Heart right ventricle (tissue), 16 donors: ENCODE measurements around the gene TBL1XR1. TPM values are rescaled to one million over a fixed set of nuclear protein-coding genes. Genes with fewer than 3 reads are reported as not detected.
A peak's percentile ranks its signal among the peaks of the same experiment; 100 is the strongest.

ENCODE experiments used
- ATAC-seq, 8 donors: fragments of 200-7000 bp; cut with Tn5 transposase; one replicate each; pipeline ENCODE4 v1.9.1; 2020; ENCODE audit warnings: mild to moderate bottlenecking in 8 of 8, moderate library complexity in 8 of 8, moderate number of reproducible peaks in 1 of 8
- DNase-seq, 2 donors: peaks; one replicate each; pipeline ENCODE4 v3.0.0-alpha.2; 2020
- H3K27ac ChIP-seq, 10 donors: fragments of 200-600 bp; sonication (generic) in 2 of 10; one replicate each; pipeline versions ENCODE4 v1.5.0 to v1.8.0; 2020 to 2022; ENCODE audit warnings: mild to moderate bottlenecking in 3 of 10
- H3K27me3 ChIP-seq, 7 donors: fragments of 200-600 bp; one replicate each; pipeline ENCODE4 v1.8.0; 2021 to 2022; ENCODE audit warnings: mild to moderate bottlenecking in 2 of 7
- H3K36me3 ChIP-seq, 9 donors: fragments of 200-600 bp; sonication (generic) in 1 of 9; one replicate each; pipeline versions ENCODE4 v1.5.0 to v1.8.0; 2020 to 2022; ENCODE audit warnings: mild to moderate bottlenecking in 2 of 9
- H3K4me1 ChIP-seq, 9 donors: fragments of 200-600 bp; sonication (generic) in 1 of 9; one replicate each; pipeline versions ENCODE4 v1.5.0 to v1.8.0; 2020 to 2022; ENCODE audit warnings: mild to moderate bottlenecking in 4 of 9
- H3K4me3 ChIP-seq, 10 donors: fragments of 200-600 bp; sonication (generic) in 2 of 10; one replicate each; pipeline versions ENCODE4 v1.5.0 to v1.8.0; 2020 to 2022; ENCODE audit warnings: mild to moderate bottlenecking in 7 of 10, moderate library complexity in 2 of 10
- H3K9me3 ChIP-seq, 11 donors: fragments of 200-600 bp in 10 of 11; sonication (generic) in 2 of 11; one replicate each; pipeline versions ENCODE4 v1.5.0 to v1.8.0; 2013 to 2022; ENCODE audit warnings: mild to moderate bottlenecking in 2 of 11, control low read depth in 1 of 11, moderate library complexity in 1 of 11
- WGBS, 2 donors: extraction: QIAGEN DNeasy Blood & Tissue Kit; methylation state at CpG; one replicate each; pipeline ENCODE4 v1.1.7; 2013; ENCODE audit warnings: inconsistent platforms in 1 of 2; 5-methylcytosine and 5-hydroxymethylcytosine counted together
- intact Hi-C, 10 donors: fragments of 100-400 bp; cut with DNase I; formaldehyde crosslinking; loops; one replicate each; pipeline versions ENCODE4 v1.11.1 to v1.14.2; 2022
- polyA plus RNA-seq, 2 donors: library from polyadenylated mRNA; stranded (reverse); fragments of 200-250 nt; gene quantifications; one replicate each; pipeline ENCODE4 v1.2.3, GENCODE V29; 2013
- total RNA-seq, 10 donors: library from RNA; stranded (reverse); fragmentation: NEBNext Ultra II Directional in 3 of 10; extraction: Animal tissue kit (Norgen Biotek cat#: 25700) in 3 of 10; gene quantifications; one replicate each; pipeline versions ENCODE4 v1.2.1 to v1.2.4, GENCODE V29; 2021 to 2023
- TF ChIP-seq, protein P1 (sequence below), 9 donors: fragments of 200-600 bp; sonication (generic) in 2 of 9; IDR thresholded peaks; one replicate each; pipeline versions ENCODE4 v1.5.0 to v1.8.0; 2021 to 2022; ENCODE audit warnings: antibody characterized with exemption in 9 of 9, mild to moderate bottlenecking in 5 of 9, moderate library complexity in 1 of 9
- donor health status: Arrhythmogenic right ventricular cardiomyopathy.
- donor health status: ischemic (EF 13 %, LVEDD 7.1; RV severe dilation, severe dysfunction).
- donor health status: healthy with polysubstance abuse.
- donor health status: DM: no; HTN: yes; CAD: no.
- donor health status: DM: no; HTN: no; CAD: no.
- donor health status: ischemic (EF 25% LVEDD 6.9; RV normal size, moderate dysfunction).
- donor health status: ischemic (EF 25% LVEDD 5.7; RV mildly dilated, moderate dysfunction).
- donor health status: healthy.
- donor health status: DM: yes; HTN: yes; CAD: no.
- donor health status: Ischemic cardiomyopathy.
- donor health status: ischemic (EF 35%, LVEDD 5.7; RV mildly dilated, moderate dysfunction).
- donor health status: nonischemic (EF 11% LVEDD 7.7; RV severe dilation, severe dysfunction).
- donor health status: DM: yes; HTN: yes; CAD: no.
- donor health status: PGD.
- donor health status: ischemic (EF 29% LVEDD 5.4; RV normal size, mild dysfunction).
- donor health status: nonischemic (EF 23%, LVEDD 6.1; RV moderate dilation, normal function).

Gene TBL1XR1
- total and polyA plus RNA-seq, 12 donors, result 25.7 to 184 (median 121) TPM

- intact Hi-C loops, result no loop called here
- 74 to 90% methylated on average over 4 of the region's 4 CpGs for WGBS, 2 donors
- DNase-seq, result no peak
- TF ChIP-seq, protein P1, sequence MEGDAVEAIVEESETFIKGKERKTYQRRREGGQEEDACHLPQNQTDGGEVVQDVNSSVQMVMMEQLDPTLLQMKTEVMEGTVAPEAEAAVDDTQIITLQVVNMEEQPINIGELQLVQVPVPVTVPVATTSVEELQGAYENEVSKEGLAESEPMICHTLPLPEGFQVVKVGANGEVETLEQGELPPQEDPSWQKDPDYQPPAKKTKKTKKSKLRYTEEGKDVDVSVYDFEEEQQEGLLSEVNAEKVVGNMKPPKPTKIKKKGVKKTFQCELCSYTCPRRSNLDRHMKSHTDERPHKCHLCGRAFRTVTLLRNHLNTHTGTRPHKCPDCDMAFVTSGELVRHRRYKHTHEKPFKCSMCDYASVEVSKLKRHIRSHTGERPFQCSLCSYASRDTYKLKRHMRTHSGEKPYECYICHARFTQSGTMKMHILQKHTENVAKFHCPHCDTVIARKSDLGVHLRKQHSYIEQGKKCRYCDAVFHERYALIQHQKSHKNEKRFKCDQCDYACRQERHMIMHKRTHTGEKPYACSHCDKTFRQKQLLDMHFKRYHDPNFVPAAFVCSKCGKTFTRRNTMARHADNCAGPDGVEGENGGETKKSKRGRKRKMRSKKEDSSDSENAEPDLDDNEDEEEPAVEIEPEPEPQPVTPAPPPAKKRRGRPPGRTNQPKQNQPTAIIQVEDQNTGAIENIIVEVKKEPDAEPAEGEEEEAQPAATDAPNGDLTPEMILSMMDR (IDR thresholded peaks at IDR 0.05), result no peak
- Histone ChIP-seq H3K4me3 (no peak overlapping the region), H3K27me3 (no peaks in the 10 kb centered on the region), H3K36me3 (peaks cover 0 to 81% (median 22%) of the 10 kb centered on the region in 9 donors), H3K4me1 (peaks cover 5 to 43% (median 28%) of the 10 kb centered on the region in 9 donors), H3K9me3 (no peaks in the 10 kb centered on the region), H3K27ac (no peak overlapping the region)
- ATAC-seq, result peak in 3 of 8 donors; percentile 30 to 70 (median 62)
These were observed 160.0 kb downstream of the TBL1XR1 start for GRCh38 chr3:177037241-177037640.

DNA sequence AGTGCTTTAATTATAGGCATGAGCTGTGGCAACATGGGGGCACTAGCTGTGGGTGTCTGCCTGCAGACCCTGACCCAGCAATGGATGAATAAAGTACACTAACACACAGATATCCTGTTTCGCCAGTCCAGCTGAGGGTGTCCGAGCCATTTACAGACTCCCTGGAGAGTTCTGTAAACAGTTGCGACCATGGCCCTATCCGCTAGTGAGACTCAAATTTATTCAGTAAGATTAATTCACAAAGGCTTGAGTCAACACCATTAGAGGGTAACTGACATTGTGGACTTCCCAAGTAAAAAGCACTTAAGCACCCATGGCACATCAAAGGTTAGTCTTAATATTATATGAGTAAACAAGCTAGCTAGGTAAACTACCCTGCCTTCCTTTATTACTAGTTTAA is 161.6 kb downstream of the TBL1XR1 start:
- WGBS, 2 donors, result 98 to 99% methylated on average over 4 of the region's 4 CpGs
- Histone ChIP-seq H3K27me3 (no peaks in the 10 kb centered on the region), H3K27ac (no peak overlapping the region), H3K36me3 (peaks cover 0 to 96% (median 28%) of the 10 kb centered on the region in 9 donors), H3K4me1 (peaks cover 0 to 27% (median 13%) of the 10 kb centered on the region in 9 donors), H3K4me3 (no peak overlapping the region), H3K9me3 (no peaks in the 10 kb centered on the region)
- DNase-seq (no peak), ATAC-seq (no peak)
- TF ChIP-seq, protein P1 (IDR thresholded peaks at IDR 0.05), result no peak
- intact Hi-C loops, result no loop called here

DNA sequence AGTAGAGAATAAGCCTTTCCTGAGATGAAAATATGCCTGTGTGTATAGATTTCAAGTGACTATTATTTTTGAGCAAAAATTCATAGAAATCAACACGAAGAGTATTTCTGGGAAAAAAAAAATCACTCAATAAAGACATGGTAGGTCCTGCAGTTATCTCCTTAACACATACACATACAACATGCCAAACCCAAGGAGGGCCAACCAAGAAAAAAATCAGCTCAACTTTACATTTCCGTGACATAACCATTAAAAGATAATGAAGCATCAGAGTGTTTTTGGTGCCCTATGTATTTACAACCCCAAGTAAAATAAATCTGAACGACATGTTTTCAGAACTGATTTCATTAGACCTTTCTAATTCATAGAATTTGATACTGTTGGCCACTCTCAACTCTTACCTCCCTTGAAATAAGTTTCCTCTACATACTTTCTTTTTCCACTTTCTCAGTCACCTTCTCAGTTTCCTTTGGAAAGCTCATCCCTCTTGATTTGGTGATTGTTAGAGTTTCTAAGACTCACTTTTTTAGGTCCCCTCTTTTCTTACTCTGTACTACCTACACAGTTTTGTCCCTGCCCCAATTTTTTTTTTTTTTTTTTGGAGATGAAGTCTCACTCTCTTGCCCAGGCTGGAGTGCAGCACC is 162.3 kb downstream of the TBL1XR1 start:
- H3K4me1 ChIP-seq, result peaks cover 0 to 21% (median 8%) of the 10 kb centered on the region in 9 donors
- no peak overlapping the region for H3K27ac ChIP-seq
- H3K4me3 ChIP-seq, result no peak overlapping the region
- peaks cover 0 to 100% (median 31%) of the 10 kb centered on the region in 9 donors for H3K36me3 ChIP-seq
- no peaks in the 10 kb centered on the region for H3K27me3 ChIP-seq
- TF ChIP-seq, protein P1 (IDR thresholded peaks at IDR 0.05), result no peak
- intact Hi-C loops, result no loop called here
- WGBS, 2 donors, result 65 to 99% methylated on average over 3 of the region's 3 CpGs
- ATAC-seq, result no peak
- no peaks in the 10 kb centered on the region for H3K9me3 ChIP-seq
- DNase-seq, result no peak

- Histone ChIP-seq H3K36me3 (peaks cover 0 to 98% (median 19%) of the 10 kb centered on the region in 9 donors), H3K4me1 (peaks cover 0 to 25% (median 9%) of the 10 kb centered on the region in 9 donors), H3K27me3 (no peaks in the 10 kb centered on the region), H3K9me3 (no peaks in the 10 kb centered on the region), H3K27ac (peak overlapping the region in 3 of 10 donors; percentile 11 to 42 (median 11)), H3K4me3 (no peak overlapping the region)
- TF ChIP-seq, protein P1 (IDR thresholded peaks at IDR 0.05), result no peak
- intact Hi-C loops, result no loop called here
- ATAC-seq, result peak in 3 of 8 donors; percentile 26 to 68 (median 45)
- WGBS, 2 donors, result 93 to 96% methylated on average over 3 of the region's 3 CpGs
- no peak for DNase-seq
These were observed 170.6 kb downstream of the TBL1XR1 start for GRCh38 chr3:177026505-177027277.
